SK-N-DZ (cell line): Measurements from ENCODE around the gene GRID2.
"Not testable (repeated sequence)": the region's sequence is repeated elsewhere in the genome, so short reads cannot be mapped to it uniquely, and the experiment has no call there.

ENCODE experiments used
- DNase-seq: peaks from one replicate; pipeline ENCODE4 v3.0.0-alpha.2; 2015; ENCODE audit warnings: low spot score

Gene GRID2

DNA sequence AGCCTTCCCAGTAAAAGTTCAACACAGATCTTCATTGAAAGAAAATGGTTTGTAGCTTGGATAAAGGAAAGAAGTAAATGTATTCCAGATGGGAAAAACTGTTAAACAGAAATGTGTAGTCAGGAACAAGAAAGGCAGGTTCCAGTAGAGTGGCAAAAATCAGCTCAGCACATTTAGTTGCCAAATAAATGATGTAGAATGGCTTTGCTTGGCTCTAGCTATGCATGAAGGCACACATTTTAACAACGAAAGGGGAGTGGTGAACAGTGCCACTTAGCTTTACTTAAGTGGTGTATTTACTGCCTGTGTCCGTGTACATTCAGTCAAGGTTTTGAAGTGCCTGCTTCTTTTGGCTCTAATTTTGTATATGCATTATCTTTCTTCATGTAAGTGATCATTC lies 880.3 kb downstream of the GRID2 start:
- DNase-seq: no peak

DNA sequence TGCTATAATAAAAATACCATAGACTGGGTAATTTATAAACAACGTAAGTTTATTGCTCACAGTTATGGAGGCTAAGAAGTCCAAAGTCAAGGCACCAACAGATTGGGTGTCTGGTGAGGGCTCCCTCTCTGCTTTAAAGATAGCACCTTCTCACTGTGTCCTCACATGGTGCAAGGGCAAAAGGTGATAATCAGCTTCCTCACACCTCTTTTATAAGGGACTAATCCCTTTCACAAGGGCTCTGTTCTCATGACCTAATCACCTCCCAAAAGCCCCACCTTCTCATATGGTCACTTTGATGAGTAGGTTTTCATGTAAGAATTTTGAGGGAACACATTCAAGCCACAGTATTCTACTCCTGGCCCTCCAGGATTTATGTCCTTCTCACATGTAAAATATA lies 883.1 kb downstream of the GRID2 start:
- no peak for DNase-seq

DNA sequence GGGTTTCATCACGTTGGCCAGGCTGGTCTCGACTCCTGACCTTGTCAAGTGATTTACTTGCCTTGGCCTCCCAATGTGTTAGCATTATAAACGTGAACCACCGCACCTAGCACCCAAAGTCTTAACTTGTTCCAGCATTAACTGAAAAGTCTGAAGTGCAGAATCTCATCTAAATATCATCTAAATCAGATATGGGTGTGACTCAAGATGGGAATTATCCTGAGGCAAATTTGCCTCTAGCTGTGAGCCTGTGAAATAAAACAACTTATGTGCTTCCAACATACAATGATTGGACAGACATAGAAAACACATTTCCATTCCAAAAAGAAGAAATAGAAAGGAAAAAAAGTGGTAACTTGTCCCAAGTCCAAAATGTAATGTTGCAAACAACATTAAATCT lies 883.7 kb downstream of the GRID2 start:
- DNase-seq: no peak

DNA sequence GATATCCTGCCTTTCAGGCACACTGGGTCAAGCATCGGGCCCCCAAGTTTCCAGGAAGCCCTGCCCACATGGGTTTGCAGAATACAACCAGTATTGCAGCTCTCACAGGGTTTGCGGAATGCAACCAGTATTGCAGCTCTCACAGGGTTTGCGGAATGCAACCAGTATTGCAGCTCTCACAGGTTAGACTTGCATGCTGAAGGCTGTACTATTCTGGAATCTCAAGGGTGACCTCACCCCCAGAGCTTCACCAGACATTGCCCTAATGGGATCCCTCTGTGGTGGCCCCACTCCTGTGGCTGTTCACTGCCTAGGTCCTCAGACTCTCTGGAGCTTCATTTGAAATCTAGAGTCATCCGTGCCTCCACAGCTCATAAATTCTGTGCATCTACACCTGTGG lies 884.1 kb downstream of the GRID2 start:
- DNase-seq: no peak

DNA sequence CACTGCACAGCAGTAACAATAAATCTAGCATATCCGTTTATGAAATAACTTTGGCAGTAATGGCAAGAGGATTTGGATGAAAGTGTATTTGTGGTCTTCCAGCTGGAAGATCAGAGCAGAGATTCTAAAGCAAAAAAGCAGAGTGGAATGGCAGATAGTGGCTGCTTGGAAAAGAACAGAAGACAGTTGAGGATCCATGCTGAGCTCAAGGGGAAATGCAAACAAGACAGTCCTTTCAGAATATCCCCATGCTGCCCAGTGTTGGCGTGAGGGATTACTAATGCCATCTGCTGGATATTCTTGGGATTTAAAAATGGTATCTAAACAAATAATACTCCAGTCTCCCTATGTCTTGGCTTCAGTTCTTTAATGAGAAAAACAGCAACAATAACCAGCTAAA lies 895.7 kb downstream of the GRID2 start:
- DNase-seq: peak; percentile 52

DNA sequence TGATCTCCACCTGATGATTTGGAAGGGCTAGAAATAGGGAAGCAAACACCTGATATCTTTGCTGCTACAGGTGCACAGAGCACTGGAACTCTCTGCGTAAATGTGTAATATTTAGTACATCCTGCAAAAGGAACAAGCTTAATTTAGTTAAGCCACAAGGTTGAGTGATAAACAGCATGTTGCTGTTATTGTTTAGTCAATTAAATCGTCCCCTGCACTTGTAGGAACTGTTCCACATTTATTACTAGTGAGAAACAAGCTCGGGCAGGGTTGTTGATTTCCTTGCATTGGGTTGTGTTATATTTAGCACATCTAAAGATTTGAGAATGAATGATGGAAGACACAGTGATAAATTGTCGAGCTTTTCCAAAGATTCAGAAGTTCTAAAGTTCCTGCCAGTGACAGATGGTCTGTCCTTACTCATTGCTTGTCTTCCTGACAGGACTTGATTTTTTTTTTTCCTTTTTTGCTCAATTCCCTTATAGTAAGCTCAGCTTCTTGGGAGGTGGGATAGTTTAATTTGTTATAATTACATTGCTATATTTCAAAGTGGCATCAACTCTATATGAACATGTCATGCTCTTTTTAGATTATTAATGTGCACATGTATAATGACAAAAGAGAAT lies 897.8 kb downstream of the GRID2 start:
- DNase-seq: no peak

DNA sequence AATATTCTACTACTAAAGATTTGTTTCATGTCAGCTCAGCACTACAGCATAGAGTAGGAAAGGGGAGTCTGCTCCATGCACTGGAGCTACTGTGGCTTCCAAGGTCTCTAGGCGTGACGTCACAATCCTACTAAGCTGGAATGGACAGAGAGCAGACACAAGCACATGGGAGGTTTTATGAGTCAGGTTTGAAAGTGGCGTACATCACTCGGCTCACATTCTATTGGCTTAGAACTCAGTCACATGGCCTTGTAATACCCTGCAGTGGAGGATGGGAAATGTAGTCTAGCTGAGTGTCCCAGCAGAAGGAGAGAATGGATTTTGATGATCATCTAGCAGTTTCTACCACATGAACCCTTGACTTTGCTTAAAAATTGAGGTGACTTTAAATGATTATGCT lies 899.9 kb downstream of the GRID2 start:
- peak; percentile 22 for DNase-seq

DNA sequence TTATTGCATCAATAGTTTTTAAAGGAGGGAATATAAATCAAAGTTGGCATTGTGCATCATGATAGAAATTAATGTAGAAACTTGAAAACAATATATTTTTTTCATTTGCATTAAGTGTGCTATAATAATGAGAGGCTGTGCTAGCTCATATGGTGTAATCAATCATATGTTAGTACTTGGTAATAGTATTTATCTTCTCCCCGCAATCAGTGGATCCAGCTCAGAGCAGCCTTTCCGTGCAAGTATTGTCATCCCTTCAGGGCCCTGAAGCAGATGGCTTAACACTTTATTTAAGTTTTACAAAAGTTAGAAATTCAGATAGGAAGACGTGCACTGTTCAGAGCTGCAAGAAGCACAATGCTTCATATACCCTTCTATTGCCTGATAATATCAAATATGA lies 908.5 kb downstream of the GRID2 start:
- no peak for DNase-seq

DNA sequence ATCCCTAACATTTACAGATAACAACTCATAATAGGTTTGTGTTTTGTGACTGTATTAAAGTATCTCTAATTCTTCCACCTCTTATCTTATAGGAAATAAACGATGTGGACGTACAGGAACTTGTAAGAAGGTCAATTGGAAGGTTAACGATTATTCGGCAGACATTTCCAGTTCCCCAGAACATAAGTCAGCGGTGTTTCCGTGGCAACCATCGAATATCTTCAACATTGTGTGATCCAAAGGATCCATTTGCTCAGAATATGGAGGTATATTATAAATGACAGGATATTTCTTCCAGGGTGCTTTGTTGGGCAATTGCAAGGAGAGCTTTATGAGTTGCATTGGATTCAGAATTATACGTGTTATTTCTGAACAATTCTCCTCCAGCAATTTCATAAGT lies 912.9 kb downstream of the GRID2 start:
- no peak for DNase-seq

DNA sequence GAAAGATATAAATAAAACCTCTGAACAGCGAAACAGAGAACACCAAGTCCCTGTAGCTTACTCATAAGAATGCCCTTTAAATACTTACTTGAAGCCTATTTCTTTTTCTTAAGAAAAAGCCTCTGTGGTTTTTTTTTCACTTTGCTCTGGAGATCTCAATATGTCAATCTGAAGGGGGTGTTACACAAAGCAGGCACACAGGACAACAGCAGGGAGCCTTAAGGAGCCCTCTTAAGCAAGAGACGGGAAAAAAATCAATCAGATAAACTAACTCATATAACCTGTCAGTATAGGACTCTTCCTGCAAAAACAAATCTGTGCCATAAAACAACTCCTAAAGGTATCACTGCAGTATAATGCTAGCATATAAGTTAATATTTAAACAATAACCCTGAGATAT lies 913.7 kb downstream of the GRID2 start:
- DNase-seq: peak; percentile 60

DNA sequence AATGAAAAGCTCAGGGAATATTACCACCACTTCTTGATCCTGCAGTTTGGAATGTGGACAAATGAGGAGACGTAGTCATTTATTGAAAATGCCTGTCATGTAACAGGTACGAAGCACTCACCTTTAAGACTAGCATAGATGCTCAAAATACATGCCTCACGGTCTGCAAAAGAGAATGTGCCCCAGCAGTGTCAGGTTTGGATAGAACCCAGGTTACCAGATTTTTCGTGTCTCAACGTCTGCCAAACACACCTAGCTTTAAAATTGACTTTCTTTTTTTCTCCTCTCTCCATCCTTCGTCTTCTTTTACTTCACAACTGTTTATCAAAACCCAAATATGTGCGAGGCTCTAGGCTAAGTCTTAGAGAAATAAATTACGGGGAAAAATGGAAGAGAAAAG lies 918.0 kb downstream of the GRID2 start:
- no peak for DNase-seq

DNA sequence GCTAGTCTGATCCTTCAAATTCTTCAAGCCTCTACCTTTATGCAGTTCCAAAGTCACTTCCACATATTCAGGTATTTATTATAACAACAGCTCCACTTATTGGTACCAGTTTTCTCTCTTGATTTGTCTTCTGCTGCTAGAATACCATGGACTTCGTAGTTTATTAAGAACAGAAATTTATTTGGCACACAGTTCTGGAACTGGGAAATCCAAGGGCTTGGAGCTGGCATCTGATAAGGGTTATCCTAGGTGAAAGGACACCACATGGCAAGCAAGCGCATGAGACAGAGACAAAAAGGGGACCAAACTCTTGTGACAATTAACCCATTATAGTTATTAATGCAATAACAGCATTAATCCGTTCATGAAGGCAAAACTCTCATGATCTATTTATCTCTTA lies 924.3 kb downstream of the GRID2 start:
- no peak for DNase-seq

DNA sequence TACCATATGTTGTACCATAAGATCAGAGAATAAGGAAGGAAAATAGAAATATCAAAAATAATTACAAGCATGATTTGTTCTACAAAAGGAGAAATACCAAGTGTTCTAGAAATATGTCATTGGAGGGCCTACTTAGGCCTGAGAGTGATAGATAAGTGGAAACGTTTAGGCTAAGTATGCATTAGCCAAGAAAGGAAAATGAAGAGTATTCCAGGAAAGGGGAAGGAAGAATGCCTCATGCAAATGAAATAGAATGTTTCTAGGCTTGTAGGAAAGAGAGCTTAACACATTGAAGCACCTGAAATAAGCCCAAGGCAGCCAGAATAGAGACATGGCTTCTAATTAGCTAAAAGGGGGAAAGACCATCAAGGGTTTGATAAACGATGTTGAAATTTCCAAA lies 929.1 kb downstream of the GRID2 start:
- no peak for DNase-seq

DNA sequence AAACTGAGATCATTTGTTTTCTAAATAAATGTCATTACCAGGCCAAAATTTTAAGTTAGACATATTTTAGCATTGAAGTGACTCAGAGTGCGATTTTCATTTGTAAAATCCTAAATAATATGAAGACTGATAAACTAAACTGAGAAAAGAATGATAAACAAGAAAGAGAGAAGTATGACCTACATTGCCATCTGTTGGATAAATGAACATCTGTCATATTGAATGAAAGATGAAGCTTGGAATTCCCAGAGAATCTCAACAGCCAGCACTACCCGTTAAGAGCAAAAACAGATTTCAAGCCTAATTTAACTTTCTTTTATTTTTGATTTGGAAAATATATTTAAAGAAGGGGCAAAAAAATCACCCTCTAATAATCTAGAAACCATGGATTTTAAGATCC lies 933.8 kb downstream of the GRID2 start:
- DNase-seq: no peak

DNA sequence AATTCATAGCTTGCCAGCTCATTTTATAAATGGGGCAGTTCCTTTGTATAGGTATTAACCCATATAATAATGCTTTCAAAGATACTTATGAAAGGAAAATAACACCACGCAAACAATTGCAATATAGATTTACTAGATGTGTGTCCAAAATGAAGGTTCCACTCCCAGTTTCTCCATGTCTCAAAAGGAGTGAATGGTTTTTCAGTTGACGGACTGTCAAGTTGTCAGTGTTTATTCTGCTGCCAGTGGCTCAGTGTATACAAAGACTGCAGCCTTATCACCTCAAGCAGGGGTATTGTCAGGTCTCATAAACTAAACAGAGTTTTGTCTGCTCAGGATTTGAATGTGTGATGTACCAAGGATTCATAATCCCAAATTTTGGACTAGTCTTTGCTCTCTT lies 939.5 kb downstream of the GRID2 start:
- no peak for DNase-seq

DNA sequence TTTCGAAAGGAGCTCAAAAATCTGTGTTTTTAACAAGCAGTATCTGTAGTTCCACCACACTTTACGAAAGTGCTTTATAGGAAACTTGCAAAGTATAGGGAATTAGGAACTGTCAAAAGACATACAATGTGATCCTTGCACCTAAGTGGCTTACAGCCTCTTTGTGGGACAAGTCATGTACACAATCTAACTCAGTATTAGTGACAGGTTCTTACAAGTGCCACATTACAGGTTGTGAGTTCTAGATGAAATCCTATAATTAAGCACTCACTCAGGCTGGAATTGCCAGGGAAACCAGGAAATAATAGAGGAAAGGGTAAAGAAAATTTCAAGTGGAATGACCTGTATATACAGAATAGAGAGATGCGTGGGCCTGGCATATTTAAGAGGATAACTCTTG lies 957.4 kb downstream of the GRID2 start:
- DNase-seq: no peak

DNA sequence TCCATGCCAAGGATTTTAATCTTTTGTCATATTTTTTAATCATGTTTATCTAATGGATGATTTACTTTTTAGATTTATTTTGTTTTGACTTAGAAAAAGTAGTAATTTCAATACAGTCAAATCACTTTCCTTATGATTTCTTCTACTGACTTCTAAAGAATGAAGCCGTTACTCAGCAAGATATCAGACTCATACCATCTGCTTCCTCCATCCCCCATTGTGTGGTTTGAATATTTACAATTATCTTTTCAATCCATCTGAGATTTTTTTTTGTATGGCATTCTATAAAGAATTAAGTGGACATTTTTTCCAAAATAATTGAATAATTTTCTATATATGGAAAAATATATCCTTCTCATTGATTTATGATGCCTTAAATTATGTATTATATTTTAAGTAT lies 959.4 kb downstream of the GRID2 start:
- DNase-seq: no peak

DNA sequence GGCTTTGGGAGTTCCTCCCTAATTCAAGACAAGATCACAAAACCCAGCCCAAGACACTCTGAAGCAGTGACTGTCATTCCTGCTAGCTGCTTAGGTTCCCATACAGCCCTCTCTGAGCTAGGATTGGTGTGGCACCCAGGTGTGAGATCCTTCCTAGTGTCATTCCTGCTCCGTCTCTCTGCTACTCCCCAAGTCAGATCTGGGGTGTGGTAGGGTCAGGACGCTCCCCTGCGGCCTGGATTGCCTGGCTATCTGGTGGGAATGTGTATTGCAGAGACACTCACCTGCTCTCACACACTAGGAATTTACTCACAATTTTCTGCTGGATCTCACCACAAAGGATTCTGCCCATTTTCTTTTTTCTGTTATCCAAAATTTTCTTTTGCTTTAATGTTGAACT lies 964.0 kb downstream of the GRID2 start:
- DNase-seq: no peak

DNA sequence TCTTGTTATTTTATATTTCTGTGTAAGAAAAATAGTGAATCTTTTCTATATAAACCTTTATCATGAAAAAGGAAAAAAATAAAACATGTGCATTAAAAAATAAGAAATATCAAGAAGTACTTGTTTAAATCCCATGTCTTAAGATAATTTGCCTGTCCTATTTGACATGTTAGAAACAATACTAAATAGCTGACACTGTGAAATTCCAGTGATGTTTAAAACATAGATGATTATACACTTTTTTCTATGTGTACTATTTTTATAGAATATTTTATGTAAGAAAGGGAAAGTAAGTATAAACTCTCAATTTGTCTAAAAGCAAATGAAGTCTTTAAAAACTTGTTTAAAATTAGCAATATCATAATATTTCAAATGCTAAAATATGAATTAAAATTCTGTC lies 981.6 kb downstream of the GRID2 start:
- no peak for DNase-seq

DNA sequence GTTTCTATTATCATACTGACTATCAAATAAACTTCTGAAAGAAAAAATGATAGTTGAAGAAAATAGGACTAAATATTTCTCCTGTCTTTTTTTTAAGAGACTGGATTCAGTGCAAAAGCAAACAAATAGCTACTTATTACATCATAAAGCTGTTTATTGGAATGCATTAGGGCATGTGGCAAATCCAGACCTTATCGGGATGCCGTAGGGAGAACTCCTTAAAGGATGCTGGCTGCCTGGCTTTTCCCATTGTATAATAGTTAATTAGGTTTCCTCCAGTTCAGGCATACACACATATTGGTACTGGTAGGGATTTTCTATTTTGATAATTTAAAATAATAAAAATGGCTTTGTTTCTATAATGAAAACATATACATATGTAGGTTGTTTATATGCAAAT lies 985.5 kb downstream of the GRID2 start:
- DNase-seq: peak; percentile 4

DNA sequence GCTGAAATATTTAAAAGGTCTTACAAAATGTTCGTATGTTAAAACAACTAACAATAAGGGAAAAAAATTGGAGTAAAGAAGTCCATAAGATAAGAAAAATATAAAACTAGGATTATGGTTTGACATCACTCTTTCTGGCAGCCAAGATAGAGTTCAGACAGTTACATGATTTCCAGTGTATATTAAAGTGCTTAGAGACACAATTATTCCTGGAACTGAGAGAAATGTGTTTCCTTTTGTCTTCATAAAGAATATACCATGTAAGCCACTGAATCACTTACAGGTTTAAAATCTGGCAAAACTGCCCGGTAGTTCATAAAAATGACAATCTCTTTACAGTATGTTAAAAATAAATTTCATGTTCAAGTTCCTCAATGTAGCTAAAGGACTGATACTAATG lies 986.1 kb downstream of the GRID2 start:
- DNase-seq: no peak

DNA sequence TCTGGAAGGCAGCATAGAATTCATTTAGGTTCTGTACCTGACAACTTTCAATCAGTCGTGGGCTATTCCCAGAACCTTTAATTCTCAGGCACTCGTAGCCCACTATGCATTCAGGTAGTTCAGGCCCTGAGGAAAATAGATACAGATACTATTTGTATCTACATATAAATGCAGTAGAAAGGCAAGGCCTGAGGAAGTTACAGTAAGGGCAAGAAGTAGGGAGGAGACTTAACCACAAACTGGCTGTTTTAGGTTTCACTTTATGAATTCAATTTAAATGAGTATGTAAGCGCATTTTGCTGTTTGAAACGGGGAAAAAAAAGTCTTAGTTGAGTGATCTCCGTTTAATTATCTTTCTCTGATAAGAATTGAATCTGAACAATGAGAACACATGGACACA lies 995.4 kb downstream of the GRID2 start:
- DNase-seq: peak; percentile 4

DNA sequence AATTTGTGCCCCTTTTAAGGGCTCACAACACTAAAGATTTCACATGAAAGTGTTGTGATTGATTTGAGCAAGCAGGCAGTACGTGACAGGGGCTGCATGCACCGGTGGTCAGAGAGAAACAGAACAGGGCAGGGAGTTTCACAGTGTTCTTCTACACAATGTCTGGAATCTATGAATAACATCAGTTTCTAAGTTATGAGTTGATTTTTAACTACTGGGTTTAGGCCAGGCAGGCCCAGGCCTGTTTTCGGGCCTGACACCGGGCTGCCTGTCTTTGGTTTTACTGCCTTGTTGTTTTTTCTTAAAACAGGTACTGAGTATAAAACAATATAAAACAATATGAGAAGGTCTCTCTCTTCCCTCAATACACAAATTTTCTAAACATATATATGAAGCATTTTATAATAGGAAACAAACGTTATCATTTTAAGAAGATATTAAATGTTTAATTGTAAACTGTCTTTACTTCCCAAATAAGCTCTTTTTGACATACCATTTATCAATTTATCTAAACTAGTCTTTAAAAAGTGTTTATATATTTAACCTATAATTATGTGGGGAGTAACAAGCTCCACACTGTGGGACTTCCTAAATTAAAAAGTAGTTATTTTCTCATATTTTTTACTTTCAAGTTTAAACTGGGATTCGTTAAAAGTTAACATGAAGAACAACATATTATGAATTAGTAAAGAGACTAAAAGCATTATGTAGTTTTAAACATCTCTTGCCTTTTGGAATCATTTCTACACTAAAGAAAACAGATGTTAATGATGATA lies 997.2 kb downstream of the GRID2 start:
- not testable (repeated sequence) for DNase-seq

DNA sequence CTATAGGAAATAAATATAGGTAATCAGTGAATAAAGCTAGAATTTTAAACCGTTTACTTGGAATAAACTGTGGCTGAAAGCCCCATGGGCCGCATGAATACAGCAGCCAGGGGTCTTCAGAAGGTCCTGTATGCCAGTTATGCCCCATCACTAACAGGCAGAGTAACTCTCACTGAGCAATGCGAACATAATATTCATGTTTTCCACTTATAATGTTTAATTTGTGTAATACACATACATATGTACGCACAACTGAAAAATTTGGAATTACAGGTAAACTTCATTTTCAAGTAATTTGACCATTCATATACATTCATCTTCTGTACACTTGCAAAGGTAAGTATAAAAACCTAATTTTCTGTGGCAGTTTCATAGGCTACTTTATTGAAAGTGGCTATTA lies 998.5 kb downstream of the GRID2 start:
- no peak for DNase-seq
